NCI-H2029 treated with DMSO at 0.1 percent for 48 hours (cell line): ENCODE results near the gene CARMIL1.
A peak's percentile ranks its signal among the peaks of the same experiment; 100 is the strongest.
"Not testable (repeated sequence)": the region's sequence is repeated elsewhere in the genome, so short reads cannot be mapped to it uniquely, and the experiment has no call there.

Experiments used
- DNase-seq: peaks from one replicate; lab custom pipeline; 2025; lab: John Stamatoyannopoulos, UW

Gene CARMIL1

GRCh38 chr6:25277386-25277785 is 1.8 kb upstream of the CARMIL1 start:
- no peak for DNase-seq

GRCh38 chr6:25277857-25278256 is 1.3 kb upstream of the CARMIL1 start:
- no peak for DNase-seq

DNA sequence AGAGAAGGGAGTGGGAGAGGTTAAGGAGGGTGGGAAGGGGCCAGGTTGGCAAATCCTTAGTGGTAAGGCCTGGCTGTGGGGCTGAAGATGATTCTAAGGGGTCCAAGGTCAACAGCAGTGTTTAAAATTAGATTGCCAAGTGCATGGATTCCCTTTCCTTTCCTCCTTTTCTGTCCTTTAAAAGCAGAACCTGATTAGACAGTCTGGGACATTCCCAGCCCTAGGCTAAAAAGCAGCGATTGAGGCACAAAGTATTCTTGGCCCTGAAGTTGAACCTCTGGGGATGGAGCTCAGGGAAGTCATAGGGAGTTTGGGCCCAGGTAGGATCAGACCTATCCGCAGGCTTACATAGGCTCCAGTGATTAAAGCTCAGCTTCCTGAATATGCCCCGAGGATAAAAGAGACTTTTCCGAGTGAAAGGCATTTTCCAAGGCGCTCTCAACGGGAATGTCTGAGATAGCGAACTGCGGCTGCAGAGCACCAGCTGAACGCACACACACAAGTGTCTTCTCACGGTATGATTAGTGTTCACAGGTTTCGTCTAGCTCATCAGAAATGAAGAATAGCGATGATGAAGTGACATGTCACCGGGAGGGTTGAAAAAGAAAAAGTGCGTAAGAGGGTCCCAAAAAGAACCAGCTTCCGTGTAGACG is 787 bp upstream of the CARMIL1 start:
- no peak for DNase-seq

DNA sequence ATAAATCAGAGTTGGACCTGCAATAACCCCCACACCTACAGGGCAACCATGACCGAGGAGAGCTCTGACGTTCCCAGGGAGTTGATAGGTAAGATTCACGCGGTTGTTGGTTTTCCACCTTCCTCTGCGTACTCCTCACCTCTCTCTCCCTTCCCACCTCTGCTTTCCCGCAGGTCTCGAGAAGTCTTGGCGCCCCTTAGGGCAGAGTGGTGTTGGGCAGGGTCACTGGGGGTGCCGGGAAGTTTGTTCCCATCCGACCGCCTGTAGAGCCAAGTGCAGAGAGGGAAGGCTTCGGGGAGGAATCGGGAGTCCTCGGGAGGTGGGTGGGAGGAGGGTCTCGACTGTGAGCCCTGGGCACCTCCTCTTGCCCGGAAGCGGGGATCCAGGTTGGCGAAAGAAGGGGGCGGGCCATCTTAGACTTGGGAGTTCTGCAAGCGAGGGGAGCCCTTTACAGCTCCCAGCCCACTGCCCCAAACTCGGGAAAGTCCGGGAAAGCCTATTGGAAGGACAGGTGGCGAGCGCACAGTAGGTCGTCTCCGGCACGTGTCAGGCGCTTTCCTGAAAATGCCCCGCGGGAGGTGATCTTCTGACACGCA is 672 bp downstream of the CARMIL1 start:
- DNase-seq = peak; percentile 30

DNA sequence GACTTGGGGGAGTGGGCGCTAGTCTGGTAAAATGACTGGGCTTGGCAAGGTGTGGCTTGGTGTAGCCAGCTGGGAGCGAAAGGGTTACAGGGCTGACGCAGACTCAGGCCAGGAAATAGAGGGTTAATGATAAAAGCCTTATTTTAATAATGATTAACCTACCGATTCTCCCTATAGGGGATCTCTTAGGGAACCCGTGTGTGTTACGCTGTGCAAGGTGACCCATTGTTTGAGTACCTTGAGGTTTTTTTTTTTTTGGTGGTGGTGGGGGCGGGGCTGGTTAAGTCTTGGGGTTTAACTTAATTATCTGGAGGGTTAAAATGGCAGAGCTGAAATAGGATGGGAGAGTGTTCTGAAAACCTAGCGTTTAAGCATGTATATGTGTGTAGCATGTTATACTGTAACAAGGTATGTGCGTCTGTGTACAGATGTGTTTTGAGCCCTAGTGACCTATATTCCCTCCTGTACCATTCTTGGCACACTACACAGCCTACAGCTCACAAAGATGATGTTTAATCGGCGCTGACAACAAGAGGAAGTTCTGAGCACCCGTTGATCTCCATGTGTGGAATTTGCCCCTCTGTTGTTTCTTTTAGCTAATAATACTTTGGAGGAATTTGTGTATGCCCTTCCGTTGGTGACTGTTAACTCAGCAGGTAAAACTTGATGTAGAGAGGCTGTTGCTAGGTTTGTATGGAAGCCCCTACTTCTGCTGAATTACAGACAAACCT is 1.3 kb downstream of the CARMIL1 start:
- DNase-seq = no peak

DNA sequence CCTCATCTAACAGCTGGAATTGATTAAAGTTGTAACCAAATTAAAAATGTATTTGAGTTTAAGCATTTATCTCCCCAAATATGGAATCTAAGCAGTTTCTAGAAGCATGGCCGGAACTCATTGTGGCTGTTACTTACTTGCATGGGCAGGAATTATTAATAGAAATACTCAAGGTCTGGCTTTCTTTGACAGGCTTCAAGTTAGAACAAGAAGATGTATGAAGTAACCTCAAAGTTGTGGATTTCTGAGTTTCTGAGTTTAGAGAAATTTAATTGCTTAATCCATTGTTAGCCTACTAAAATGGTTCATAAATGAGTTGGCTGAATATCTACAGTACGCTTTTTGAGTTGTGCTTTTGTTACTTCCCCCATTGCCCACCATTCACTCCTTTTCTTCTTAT is 7.7 kb downstream of the CARMIL1 start:
- no peak for DNase-seq

- DNase-seq = no peak
These were observed 8.8 kb downstream of the CARMIL1 start for GRCh38 chr6:25287941-25288340.

GRCh38 chr6:25288518-25288917 is 9.3 kb downstream of the CARMIL1 start:
- DNase-seq = no peak

GRCh38 chr6:25290306-25291060 is 11.3 kb downstream of the CARMIL1 start:
- no peak for DNase-seq

- DNase-seq = no peak
These were observed 13.2 kb downstream of the CARMIL1 start for GRCh38 chr6:25292384-25292783.

GRCh38 chr6:25295651-25296050 is 16.5 kb downstream of the CARMIL1 start:
- no peak for DNase-seq

GRCh38 chr6:25296217-25296905 is 17.2 kb downstream of the CARMIL1 start:
- DNase-seq = no peak

DNA sequence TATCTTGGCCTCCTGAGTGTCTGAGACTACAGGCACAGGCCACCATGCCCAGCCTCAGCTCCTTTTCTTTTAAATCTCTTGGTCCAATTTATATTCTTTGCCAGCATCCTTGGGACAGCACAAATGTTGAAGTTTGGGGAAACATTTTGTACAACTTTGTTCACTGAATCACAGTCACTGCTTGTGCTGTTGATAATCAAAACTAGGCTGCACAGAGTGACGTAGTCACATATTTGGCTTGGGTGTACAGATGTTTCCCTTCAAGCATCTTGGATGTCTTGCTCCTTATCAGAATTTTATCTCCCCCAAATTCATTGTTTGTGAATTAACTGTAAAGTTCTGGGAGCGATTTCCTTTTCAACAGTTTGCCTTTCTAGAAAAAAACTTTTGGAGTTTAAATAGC is 17.9 kb downstream of the CARMIL1 start:
- no peak for DNase-seq

DNA sequence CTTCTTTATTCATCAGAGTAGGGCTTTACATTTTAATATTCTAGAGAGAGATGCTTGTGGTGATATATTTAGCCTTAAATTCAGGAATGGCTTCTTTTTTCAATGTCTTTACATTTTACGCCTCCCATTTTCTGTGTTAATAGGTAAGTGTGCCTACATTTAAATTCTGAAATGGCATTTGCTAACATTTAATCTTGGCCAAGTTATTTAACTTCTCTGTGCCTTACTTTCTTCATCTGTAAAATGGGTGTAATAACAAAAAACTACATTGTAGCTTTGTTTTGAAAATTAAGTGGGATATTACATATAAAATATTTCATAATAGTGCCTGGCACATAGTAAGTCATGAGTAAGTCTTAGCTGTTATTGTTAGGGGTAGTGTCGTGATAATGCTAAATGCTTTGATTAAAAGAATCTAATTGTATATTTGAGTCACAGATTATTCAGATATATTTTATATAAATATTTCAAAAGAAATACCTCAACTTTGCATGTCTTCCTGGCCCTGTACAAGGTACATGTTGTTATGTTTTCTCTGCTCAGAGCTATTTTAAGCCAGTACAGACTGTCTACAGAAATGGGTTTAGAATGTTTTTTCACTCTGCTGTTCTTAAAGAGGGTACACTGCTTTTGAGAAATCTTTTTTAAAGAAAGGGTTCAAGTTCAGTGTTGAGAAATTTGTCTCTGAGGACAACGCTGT is 18.8 kb downstream of the CARMIL1 start:
- DNase-seq = no peak

- not testable (repeated sequence) for DNase-seq
These were observed 19.3 kb downstream of the CARMIL1 start for GRCh38 chr6:25298523-25298865.

- DNase-seq = no peak
These were observed 22.2 kb downstream of the CARMIL1 start for GRCh38 chr6:25301362-25301761.

DNA sequence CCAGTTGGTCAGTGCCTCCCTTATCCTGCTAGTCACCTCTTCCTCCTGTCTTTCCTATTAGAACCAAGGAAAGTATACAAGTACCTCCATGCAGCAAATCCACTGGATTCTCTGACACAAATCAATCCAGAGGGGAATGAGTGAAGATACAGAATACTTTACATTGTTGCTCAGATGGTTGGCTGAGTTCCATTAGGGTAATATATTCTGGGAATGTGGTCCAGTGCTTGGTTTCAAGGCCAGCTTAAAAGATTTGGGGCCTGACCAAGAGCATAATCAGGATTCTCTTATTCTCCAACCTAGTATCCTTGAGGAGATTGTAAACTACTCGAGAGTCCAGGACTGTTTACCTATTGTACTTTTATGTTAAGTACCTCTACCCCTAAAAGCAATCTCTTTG is 23.0 kb downstream of the CARMIL1 start:
- peak; percentile 81 for DNase-seq

- DNase-seq = peak; percentile 92
These were observed 23.5 kb downstream of the CARMIL1 start for GRCh38 chr6:25302677-25303128.

- no peak for DNase-seq
These were observed 24.1 kb downstream of the CARMIL1 start for GRCh38 chr6:25303254-25303653.

GRCh38 chr6:25306379-25306778 is 27.2 kb downstream of the CARMIL1 start:
- no peak for DNase-seq

GRCh38 chr6:25307805-25308494 is 28.8 kb downstream of the CARMIL1 start:
- no peak for DNase-seq
